Stimulated activated CD4-positive, alpha-beta T cell treated with anti-CD3 and anti-CD28 coated beads, Interleukin-2, amount 100 ng/mL, for 48 hours (primary cell): Measurements from ENCODE around the gene KLHL25.

Experiments used
- DNase-seq, 2 donors: peaks; one replicate each; pipeline ENCODE4 v3.0.0-alpha.2; 2020

KLHL25 gene

DNA sequence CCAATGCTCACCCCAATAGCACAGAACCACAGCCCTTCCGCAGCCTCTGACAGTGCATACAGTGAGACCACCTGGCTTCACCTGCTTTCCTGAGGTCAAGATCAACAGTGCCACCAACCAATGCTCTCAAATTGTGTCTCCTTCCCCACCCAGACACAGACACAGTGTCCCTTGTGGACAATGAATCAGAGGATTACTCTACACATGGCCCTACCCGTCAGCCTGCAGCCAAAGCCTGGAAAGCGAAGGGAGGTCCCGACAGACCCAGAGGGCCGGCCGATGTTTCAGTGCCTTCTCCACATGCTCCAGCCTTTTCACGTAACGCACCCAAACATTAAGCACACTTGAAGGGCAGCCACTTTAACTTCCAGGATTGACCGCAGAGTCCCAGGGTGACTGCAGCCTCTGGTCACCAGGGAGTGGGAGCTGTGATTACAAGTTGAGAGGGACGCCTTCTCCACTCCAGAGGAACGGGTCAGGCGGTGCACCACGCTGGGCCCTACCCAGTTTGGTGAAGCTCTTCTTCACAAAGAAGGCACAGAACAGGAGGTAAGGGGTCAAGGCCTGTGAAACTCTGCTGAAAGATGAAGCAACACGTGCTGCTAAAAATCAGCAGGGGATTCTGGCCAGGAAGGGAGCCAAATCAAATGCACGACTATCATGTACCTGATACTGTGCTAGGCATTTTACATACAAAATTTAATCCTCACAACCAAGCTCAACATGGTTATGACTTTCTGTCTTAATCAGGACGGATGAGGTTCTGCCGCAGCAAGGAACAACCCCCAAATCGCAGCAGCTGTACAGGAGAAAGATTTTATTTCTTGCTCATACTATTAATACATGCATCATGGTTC lies 17.2 kb downstream of the KLHL25 start:
- no peak for DNase-seq

DNA sequence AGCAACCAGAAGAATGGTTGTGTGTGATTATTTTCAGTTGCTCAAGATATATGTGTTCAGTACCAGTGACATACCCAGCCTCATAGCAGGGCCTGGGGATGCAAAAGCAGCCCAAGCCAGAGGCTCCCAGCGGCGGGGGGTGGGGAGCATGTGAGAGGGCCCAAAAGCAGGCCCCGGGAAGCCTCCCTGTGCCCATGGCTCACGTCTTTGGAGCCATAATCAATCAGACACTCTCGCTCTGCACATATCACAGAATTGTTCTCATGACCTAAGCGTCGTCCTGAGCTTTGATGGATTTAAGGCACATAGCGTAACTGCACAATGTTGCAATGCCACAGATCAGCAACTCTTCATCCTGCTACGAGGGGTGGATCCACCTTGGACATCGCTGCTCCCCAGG lies 20.8 kb downstream of the KLHL25 start:
- no peak for DNase-seq

DNA sequence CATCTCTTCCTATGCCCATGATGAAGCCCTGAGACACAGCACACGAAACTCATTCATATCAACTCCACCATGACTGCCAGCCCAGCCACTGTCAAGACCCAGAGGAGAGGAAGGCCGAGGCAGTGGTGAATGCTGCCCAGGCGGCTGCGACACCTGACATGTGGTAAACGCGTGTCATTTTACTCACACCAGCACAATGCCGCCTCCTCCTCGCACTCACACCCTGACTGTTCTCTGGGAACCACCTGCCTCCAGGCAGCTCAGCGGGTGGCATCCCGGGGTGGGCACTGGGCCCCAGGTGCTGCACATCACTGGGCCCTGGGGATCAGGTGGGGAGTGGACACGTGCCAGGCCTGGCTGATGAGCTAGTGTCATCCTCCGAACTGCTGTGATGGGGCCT lies 21.5 kb downstream of the KLHL25 start:
- no peak for DNase-seq

DNA sequence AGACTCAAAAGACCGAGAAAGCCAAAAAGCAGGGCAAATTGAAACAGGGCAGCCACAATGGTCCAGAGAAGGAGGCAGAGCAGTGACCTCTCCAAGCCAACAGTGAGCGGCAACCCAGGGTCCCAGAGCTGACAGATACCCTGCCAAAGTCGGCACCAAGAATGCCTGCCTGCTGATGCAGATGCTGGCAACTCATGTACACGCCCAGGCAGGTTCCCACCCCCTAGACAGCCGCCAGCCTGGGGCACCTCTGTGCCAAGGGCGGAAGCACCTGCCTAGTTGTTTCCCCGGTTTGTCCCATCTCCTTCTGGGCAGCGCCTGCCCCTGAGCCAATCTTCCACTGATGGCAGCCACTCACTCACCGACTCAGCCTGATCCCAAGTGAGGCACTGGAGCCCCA lies 22.1 kb downstream of the KLHL25 start:
- no peak for DNase-seq

DNA sequence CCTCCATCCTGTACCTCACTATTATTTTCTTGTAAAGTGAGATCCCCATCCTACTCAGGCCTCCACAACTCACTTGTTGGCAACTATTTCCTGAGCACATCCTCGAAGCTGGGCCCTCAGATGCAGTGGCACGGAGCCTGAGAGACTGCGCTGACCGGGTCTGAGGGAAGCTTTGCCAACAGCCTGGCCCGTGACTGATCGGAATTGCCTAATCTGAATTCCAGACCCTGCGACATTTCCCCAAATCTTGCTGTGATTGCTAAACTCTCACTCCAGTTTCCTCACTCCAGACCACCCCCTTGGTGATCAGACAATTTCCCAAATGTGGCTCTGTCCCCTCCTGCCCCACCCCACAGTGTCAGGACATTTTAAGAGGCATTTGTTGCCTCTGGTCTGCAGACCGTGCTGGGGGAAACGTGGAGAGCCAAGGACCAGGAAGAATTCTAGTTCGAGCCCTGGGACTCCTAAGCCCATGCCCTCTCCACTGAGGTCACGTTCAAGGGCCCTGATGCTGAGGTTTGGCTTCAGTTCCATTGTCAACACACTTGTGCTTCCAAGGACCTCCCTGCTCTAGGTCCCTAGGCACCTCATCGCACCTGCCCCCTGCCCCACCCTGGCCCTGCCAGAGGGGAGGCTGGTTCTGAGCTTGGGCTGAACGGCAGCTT lies 22.8 kb downstream of the KLHL25 start:
- DNase-seq, result no peak

DNA sequence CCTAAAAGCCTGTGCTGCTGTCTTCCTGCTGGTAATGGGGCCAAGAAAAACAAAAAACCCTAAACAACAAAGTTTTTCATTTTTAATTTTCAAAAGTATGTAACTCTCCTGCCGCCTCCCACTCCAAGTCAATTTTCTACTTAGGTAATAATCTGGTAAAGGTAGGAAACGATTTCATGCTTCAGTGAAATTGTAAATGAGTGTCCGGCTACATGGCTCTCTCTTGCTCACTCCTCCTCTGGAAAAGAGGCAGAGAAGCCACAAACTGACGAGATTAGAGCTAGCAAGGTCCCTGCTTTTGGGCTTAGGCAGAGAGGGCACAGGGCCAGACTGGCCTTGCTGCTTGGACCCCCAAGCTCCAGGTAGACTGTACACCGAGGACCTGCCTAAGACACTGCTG lies 23.5 kb downstream of the KLHL25 start:
- DNase-seq, result no peak

DNA sequence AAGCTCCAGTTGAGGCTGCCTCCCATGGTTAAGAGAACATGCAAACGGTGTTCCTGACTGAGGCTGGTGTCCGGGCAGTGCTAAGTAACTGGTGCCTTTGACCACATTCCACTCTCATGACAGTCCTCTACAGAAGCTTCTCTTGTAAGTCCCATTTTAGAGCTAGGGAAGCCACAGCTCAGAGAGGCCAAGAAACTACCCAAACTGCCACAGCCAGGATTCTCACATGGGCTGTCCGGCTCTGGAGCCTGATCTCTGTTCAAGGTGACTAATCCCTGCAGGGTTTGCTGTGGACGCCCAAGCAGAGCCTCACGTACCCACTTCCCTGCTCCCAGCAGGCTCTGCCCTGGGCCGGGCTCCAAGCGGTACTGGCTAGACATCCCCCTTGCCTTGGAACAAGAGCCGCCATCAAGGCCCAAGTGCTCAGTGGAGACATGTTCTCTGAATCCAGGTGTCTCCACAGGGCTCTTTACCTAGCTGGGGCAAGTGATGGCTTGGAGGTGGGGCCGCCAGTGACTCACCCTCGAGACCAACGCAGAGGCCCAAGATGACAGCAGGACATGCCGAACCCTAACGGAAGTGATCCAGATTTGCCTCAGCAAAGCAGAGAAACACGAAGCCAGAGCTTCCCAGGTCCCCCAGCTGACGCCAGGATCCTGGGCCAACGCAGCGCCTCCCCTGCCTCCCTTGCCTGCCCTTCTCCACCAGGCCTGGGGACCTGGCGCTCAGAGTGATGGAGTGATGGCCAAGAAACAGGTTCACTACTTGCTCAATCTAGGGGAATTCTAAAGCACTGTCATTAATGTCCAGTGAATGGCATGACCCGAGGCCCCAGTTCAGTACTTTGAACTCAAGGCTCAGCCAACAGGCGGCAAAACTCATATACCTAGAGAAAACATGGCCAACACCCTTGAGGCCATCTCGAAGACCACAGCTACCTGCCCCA lies 24.4 kb downstream of the KLHL25 start:
- no peak for DNase-seq

DNA sequence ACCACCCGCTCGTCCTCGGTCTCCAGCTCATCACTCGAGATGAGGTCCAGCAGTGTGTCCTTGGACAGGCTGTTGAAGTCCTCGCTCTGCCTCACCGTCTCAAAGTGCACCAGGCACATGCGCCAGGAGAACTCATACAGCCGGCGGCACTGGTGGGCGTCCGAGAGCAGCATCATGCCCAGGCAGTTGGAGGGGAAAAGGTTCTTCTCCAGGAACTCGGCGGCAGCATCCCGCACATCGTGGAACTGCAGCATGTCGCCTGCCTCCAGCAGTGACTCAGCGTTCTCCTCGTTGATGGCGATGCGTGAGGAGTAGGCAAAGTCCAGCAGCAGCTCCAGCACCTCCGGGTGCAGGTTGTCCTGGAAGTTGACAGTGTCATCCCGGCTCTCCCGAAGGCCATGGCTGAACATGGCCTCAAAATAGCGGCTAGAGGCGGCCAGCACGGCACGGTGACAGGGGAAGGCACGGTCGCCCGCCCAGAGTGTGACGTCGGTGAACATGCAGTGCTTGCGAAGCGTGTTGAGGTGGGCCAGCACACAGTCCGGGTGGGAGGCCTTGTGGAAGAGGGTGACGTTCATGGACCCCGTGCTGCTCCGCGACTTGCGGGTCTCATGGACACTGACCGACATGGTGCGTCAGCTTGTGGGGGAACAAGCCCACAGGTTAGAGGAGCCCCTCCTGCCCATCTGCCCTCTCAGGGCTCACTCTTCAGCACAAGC lies 25.4 kb downstream of the KLHL25 start:
- DNase-seq, result no peak

DNA sequence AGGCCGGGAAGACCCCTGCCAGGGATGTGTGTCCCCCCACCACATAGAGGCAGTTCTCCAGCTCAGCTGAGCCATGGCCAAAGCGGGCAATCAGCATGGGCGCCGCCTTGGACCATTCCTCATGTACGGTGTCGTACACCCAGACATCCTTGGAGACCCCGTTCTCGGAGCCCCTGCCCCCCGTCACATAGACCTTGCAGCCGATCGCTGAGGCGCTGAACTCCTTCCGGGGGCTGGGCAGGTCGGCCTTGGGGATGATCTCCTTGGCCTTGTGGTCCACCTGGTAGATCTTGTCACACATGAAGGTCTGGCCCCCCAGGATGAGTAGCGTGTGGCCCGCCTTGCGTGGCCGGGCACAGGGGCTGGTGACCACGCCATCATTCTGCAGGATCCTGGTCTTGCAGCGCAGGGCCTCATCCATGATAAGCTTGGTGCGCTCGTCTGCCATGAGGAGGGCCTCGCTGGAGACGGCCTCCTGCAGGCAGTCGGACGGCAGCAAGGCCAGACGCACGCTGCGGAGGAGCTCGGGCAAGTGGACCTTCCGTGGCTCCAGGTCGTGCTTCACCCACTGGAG lies 26.0 kb downstream of the KLHL25 start:
- DNase-seq, result no peak

DNA sequence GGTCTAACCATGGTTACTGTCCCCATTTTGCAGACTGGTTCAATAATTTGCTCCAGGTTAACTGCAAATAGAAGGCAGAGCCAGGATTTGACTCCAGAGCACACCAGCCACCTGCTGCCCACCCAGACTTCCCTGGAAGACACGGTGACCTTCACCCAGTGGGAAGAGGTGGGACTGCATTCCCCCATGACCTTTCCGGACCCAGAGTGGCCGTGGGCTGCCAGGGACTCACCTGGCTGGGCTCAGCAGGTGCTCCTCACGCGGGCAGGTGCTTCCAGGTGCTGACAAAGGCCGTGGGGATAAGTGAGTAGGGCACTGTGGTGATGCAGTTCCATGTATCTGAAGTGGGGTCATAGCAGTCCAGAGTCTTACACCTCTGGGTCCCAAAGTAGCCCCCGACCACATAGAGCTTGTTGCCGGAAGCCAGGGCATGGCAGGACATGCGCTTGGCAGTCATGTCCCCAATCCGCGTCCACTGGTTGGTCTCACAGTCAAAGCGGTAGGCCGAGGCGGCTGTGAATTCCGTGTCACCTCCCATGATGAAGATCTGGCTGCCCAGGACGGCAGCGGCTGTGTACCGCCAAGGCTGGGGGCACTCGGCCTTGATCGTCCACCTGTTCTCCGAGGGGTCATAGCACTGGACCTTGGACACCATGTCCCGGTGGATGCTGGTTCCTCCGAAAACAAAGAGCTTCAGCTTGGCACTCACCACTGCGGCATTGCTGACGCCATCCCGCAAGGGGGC lies 26.8 kb downstream of the KLHL25 start:
- DNase-seq, result no peak

DNA sequence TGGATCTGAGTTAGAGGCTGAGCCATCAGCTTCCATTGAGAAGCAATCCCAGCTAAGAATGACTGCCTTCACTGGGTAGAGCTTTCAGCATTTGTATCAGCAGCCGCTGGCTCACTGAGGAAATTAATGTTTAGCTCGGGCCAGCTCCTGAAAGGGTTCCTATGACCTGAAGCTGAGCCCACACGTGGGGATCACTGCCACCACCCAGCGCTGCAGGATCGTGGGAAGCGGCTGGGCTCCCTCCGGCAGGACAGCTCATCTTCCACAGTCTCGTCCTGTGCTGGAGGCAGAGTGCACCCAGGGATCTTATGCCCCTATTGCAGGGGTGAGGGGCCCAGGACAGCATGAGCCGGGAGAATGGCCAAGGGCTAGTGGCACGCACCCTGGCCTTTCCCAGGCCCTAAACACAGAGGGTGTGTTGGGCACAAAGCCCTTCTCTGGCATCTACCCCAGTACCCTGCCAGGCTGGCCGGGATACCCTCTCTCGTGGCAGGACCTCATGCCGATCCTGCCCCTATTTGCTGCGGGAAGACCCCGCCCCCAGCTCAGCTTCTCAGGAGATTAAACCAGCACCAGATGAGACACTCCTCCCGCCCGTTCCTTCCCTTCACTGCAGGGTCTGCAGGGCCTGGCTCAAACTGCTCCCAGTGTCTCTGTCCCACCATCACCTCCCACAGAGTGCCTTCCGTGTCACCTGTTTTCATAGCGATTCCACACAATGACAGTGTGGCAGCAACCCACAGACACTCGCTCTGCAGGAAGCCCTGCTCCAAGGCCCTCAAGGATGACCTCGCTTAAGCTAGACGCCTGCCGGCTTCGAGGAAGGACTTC lies 28.5 kb downstream of the KLHL25 start:
- DNase-seq, result no peak

DNA sequence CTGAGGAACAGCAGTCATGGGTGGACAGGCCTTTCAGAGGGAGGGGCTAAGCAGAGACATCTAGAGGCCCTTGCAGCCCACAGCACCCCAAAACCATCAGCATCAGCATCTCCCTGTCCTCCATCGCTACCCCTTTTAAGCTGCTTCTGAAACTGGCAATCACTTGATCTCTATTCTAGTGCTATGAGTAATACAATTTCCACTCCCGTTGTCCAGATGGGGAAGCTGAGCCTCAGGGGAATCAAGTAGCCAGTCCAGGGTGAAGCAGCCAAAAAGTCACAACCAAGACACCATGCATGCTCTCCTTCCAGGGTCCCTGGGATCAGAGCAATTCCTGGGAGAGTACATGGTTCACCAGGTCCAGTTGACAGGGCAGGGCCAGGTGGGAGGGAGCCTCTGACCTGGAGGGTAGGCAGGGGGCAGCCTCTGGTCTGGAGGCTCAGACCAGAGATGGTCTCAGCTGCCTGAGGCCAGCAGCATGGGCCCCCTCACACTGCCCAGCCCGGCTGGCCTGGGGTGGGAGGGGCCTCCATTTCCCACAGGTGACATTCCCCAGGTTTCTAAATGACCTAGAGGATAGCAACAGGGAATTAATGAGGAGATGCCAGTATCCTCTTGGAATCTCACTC lies 30.0 kb downstream of the KLHL25 start:
- no peak for DNase-seq

DNA sequence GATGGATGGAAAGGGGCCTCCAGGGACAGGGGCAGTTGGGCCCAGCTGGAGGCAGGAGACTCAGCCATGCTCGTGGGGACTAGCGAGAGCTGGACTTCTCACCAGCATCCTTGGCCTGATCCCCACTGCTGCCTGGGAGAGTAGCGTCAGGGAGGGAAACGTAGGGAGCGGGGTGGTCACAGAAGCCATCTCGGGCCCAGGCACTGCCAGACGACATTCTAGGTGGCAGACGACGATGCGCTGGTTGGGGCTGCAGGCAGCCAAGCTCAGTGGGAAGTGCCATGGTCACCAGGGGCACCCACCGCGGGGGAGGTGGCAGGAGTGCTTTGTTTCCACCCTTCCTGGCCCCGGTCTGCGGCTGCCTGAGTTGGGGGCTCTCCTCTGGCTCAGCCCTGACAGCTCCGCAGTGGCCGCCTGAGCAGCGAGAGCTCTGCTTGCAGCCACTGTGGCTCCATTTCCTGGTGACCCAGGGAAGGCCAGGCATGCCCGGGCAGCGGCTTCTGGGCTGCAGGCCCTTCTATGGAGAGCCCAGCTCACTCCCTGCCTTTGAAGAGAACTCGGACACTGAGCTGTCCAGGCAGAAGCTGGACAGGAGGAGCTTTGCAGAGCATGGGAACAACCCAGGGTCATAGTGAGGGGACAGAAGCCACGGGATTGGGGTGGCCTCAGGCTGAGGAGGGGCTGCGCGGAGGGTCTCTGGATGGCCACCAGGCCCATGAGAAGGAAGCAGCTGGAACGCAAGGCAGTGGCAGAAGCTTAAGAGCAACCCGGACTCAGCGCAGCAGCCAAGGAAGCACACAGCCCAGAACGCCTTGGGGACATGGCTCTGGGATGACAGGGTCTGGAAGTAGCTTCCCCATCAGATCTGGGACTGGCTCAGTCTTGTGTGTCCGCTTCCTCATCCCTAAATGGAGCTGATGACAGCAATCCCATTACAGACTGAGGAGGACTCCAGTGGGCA lies 30.8 kb downstream of the KLHL25 start:
- DNase-seq, result no peak

DNA sequence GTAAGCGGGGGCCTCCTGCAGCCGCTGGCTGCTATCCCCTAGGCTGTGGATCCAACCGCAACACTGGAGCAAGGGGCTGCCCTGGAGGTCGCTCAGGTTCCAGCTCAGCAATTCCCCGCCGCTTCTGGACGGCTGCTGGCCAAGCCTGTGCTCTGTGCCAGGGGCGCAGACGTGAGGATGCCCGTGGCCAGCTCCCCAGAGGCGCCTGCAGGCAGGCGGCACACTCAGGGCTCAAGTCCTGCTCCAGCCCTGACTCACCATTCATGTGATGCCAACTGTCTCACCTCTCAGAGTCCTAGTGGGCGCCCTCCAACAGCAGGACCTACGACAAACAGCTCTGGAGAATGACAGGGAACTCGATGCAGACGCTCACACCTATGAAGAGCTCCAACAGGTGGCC lies 31.6 kb downstream of the KLHL25 start:
- DNase-seq, result no peak

DNA sequence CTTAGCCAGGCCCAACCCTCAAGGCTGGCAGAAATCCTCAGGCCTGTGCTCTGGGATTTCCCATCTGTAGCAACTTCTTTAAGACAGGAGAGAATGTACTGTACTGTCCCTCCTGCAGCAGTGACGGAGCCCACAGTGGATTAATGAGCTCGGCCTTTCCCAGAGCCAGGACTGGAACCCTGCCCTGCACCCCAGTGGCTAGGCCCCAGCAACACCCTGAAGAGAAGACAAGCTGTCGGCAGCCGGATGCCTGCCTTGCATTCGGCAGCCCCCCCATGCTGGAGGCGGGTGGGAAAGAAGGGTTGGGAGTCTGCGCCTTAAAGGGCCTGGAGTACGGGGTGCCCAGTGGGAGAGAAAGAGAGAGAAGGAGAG lies 32.0 kb downstream of the KLHL25 start:
- no peak for DNase-seq

DNA sequence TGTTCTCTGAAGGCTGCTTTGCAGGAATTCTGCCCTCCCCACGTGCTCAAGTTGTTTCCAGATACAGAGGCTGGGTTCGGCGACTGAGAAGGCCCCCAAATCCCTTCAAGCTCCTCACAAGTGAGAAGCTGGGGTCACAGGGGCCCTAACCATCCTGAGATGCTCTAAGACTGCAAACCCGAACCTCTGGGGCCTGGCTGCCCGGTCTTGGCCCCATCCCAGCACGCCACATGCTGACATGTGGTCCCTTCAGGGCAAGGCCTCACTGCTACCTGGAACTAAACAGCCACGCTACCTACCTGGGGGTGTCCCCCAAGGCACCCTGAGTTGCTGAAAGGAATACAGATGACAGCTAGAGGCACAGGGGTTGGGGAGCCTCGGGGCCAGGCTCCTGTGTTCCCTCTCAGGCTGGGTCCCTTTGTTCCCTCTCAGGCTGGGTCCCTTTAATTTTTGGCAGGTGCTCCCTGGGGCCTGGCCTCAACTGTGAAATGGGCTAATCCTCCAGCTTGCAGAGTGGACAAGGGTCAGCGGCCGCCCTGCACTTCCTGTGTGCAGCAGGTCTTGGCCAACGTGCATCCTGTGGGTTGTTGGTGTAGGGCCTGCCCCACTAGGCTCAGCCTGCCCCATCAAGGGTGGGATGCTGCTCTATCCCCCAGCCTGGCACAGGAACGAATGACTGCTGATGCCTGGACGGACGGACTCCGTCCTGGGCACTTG lies 32.5 kb downstream of the KLHL25 start:
- DNase-seq, result no peak

DNA sequence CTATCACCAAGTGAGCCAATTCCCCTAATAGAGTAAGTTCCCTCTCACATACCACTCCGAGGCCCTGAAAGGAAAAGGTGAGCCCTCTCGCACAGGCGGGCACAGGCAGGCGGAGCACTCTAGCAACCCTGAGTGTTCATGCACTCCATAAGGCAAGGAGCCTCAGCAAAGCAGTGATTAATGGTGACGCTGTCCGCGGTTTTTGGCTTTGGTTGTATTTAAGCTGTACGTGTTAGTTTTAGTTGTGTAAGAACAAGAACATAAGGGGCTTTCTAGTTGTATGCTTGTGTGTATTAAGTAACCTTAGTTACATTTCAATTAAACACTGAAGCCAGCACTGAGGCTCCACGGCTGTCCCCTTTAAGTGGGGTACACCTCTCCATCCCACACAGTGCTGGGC lies 33.1 kb downstream of the KLHL25 start:
- no peak for DNase-seq
